Activated CD4-positive, alpha-beta T cell treated with anti-CD3 and anti-CD28 coated beads for 36 hours (primary cell): ENCODE data around the gene WNT16. TPM values are rescaled to one million over a fixed set of nuclear protein-coding genes. Genes with fewer than 3 reads are reported as not detected.
"Not testable (repeated sequence)": the region's sequence is repeated elsewhere in the genome, so short reads cannot be mapped to it uniquely, and the experiment has no call there.

Experiments used
- ATAC-seq: fragments of 200-7000 bp; cut with Tn5 transposase; one replicate; pipeline ENCODE4 v1.10.0; 2021; ENCODE audit warnings: mild to moderate bottlenecking, moderate library complexity
- CTCF ChIA-PET: fragments of 350-600 bp; sonication (Branson Sonifier 250); formaldehyde crosslinking; loops from one replicate; lab custom pipeline; 2021; ENCODE audit warnings: antibody characterized with exemption; lab: Charles Lee
- POLR2A ChIA-PET: fragments of 350-600 bp; sonication (Branson Sonifier 250); formaldehyde crosslinking; loops from one replicate; lab custom pipeline; 2021; ENCODE audit warnings: antibody characterized with exemption, inconsistent platforms; lab: Charles Lee
- DNase-seq: peaks from one replicate; pipeline ENCODE4 v3.0.0-alpha.2; 2020
- H3K27ac Mint-ChIP-seq: one replicate; pipeline ENCODE4 v1.8.0; 2021; ENCODE audit warnings: mixed read lengths
- H3K27me3 Mint-ChIP-seq: one replicate; pipeline ENCODE4 v1.8.0; 2021; ENCODE audit warnings: mixed read lengths
- H3K36me3 Mint-ChIP-seq: one replicate; pipeline ENCODE4 v1.8.0; 2021; ENCODE audit warnings: low read depth, mixed read lengths
- H3K4me1 Mint-ChIP-seq: one replicate; pipeline ENCODE4 v1.8.0; 2021; ENCODE audit warnings: mixed read lengths
- H3K4me3 Mint-ChIP-seq: one replicate; pipeline ENCODE4 v1.8.0; 2021; ENCODE audit warnings: mild to moderate bottlenecking, moderate library complexity, mixed read lengths
- H3K9me3 Mint-ChIP-seq: one replicate; pipeline ENCODE4 v1.8.0; 2021; ENCODE audit warnings: low read depth, mixed read lengths
- intact Hi-C, 2 experiments: fragments of 100-400 bp; cut with DNase I in 1 of 2; cut with micrococcal nuclease in 1 of 2; formaldehyde crosslinking; loops; one replicate each; pipeline versions ENCODE4 v1.14.2 to v1.15.1; 2022 to 2024; cut with DNase I, micrococcal nuclease
- total RNA-seq, 2 experiments: library from RNA; stranded (reverse); gene quantifications; one replicate each; pipeline ENCODE4 v1.2.3, GENCODE V29; 2021

The WNT16 gene
- total RNA-seq, 2 experiments from 2014 or later: not detected

DNA sequence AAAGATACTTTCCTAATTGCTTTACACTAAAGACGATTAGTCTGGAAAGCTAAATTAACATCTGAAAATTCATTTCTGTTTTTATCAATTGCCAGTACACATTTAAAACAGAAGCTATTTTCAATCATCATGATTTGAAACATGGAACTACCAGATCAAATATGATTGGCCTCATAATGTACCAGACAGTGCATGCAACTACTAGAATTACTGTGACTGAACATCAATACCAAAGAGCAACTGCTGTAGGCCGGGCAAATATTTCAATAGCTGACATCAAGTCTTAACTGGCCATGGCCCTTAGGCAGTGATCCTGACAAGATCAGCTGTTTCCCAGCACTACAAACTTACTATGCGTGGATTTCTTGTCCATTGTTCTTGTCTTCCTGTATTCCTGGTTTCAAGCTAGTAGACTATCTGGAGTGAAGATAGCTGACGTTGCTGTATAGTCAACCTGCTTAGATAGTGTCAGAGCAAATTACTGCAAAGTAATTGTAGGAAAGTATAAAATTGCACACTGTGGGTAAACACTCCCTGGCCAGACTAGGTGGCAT lies 21.7 kb upstream of the WNT16 start:
- Mint-ChIP-seq H3K4me1 (peaks cover 10% of the 10 kb centered on the region), H3K36me3 (no peaks in the 10 kb centered on the region), H3K27me3 (peaks cover 19% of the 10 kb centered on the region), H3K27ac (no peak overlapping the region), H3K9me3 (no peaks in the 10 kb centered on the region), H3K4me3 (no peak overlapping the region)
- CTCF ChIA-PET: no interaction called here
- DNase-seq (no peak), ATAC-seq (no peak)
- intact Hi-C loops: loop anchor here in 1 of 2 experiments (2.0 kb wide), 1 partner anchor 28 kb away; no protein-coding TSS in a partner anchor
- POLR2A ChIA-PET: no interaction called here

DNA sequence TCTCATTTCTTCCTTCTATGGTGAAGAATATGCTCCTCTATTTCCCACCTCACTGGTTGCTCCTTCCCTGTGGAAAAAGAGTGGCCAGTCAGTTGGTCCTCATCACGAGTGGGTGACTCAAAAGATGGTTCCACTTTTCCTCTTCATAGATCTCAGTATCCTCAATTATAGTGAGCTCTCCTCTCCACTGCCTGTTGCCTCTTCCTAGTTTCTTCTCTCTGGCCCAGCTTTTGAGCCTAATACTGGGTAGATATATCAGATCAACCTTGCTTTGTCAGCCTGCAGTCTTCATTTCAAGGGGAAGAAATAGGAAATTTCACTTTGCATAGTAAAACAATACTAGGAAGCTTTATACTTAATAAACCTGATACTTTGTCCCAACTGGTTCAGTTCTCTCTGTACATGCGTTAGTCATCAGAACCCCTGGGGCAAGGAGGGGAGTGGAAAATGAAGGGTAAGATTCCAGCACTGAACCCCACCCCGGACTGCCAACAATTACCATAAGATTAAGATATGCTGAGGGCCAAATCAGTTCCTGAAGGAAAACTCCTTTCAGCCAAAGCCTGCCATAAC lies 15.5 kb upstream of the WNT16 start:
- POLR2A ChIA-PET: no interaction called here
- no peaks in the 10 kb centered on the region for H3K9me3 Mint-ChIP-seq
- H3K4me3 Mint-ChIP-seq: no peak overlapping the region
- H3K4me1 Mint-ChIP-seq: no peaks in the 10 kb centered on the region
- CTCF ChIA-PET: interaction anchor here (0.8 to 1.0 kb wide), 2 partner anchors 20 to 33 kb away, joined by 3 read pairs; no protein-coding TSS in a partner anchor
- ATAC-seq (no peak), DNase-seq (no peak)
- no peaks in the 10 kb centered on the region for H3K36me3 Mint-ChIP-seq
- H3K27me3 Mint-ChIP-seq: peaks cover 7% of the 10 kb centered on the region
- H3K27ac Mint-ChIP-seq: no peak overlapping the region
- intact Hi-C loops: no loop called here

DNA sequence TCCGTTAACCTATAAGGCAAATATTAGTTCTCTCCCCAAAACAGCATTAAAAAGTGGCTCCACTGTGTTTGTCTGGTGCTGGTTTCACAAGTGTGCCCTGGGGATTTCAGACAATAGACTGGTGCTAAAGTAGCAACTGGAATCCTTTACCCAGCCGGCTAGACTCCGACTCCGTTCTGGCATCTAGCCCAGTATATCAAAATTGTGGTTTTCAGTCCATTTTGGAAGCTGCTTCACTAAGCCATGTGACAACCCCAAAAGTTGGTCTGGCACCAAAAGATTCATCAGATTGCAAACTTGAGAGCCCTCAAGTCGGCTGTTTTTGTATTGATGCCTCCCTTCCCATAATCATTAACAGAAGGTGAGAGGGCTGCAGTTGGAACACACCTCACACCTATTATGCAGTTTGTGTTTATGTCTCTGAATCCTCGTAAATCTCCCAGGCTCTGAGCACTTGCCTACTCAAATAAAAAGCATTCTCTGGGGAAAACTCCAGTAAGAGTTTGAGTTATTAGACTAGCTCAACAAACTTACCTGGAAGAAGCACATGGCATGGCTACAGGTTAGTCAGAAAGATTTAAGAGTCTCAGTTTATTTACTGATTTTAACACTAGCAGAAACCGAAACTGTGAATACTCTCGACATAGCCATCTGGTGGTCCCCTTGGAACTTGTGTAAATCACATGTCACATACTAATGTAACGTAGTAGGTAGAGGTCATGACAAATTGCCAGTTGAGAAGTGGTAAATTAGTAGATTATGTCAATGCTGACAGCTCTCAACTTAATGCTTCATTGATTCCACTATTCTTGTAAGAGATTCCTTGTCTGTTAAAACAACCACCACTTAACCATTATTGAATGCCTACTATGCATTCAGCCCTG lies 14.8 kb upstream of the WNT16 start:
- ATAC-seq: no peak
- H3K27me3 Mint-ChIP-seq: peaks cover 7% of the 10 kb centered on the region
- no peak for DNase-seq
- POLR2A ChIA-PET: no interaction called here
- no peak overlapping the region for H3K27ac Mint-ChIP-seq
- H3K36me3 Mint-ChIP-seq: no peaks in the 10 kb centered on the region
- H3K4me3 Mint-ChIP-seq: no peak overlapping the region
- no peaks in the 10 kb centered on the region for H3K9me3 Mint-ChIP-seq
- intact Hi-C loops: no loop called here
- no peaks in the 10 kb centered on the region for H3K4me1 Mint-ChIP-seq
- CTCF ChIA-PET: interaction anchor here (0.8 kb wide), 1 partner anchor 20 kb away, joined by 3 read pairs; no protein-coding TSS in a partner anchor

DNA sequence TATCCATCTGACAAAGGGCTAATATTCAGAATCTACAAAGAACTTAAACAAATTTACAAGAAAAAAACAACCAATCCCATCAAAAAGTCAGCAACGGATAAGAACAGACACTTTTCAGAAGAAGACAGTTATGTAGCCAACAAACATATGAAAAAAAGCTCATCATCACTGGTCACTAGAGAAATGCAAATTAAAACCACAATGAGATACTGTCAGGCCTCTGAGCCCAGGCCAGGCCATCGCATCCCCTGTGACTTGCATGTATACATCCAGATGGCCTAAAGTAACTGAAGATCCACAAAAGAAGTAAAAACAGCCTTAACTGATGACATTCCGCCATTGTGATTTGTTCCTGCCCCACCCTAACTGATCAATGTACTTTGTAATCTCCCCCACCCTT lies 13.6 kb upstream of the WNT16 start:
- ATAC-seq, H3K9me3 Mint-ChIP-seq, H3K27me3 Mint-ChIP-seq: not testable (repeated sequence)

DNA sequence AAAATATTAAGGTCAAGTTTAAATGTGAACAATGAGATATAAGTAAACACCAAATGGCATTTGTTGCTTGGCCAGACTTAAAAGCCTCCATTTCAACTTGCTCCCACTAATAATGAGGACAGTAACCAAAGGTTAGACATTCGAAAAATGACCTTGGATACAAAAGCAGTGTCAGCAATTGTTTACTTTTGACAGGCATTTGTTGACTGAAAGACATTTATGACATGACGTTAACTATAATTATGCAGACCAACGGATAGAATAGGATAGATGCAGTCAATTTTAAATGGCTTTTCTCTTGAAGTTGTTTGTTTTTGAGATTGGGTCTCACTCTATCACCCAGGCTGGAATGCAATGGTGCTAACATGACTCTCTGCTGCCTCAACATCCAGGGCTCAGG lies 6.3 kb upstream of the WNT16 start:
- ChIA-PET CTCF (no interaction called here), POLR2A (no interaction called here)
- H3K4me1 Mint-ChIP-seq: no peaks in the 10 kb centered on the region
- no peaks in the 10 kb centered on the region for H3K36me3 Mint-ChIP-seq
- intact Hi-C loops: no loop called here
- peaks cover 18% of the 10 kb centered on the region for H3K27me3 Mint-ChIP-seq
- no peak overlapping the region for H3K27ac Mint-ChIP-seq
- DNase-seq: no peak
- H3K4me3 Mint-ChIP-seq: no peak overlapping the region
- ATAC-seq: no peak
- no peaks in the 10 kb centered on the region for H3K9me3 Mint-ChIP-seq

More for the DNA sequence above, 13.6 kb upstream of the WNT16 start:
- CTCF ChIA-PET, H3K36me3 Mint-ChIP-seq, DNase-seq, H3K27ac Mint-ChIP-seq, intact Hi-C loops, H3K4me3 Mint-ChIP-seq, H3K4me1 Mint-ChIP-seq, POLR2A ChIA-PET: not testable (repeated sequence)

DNA sequence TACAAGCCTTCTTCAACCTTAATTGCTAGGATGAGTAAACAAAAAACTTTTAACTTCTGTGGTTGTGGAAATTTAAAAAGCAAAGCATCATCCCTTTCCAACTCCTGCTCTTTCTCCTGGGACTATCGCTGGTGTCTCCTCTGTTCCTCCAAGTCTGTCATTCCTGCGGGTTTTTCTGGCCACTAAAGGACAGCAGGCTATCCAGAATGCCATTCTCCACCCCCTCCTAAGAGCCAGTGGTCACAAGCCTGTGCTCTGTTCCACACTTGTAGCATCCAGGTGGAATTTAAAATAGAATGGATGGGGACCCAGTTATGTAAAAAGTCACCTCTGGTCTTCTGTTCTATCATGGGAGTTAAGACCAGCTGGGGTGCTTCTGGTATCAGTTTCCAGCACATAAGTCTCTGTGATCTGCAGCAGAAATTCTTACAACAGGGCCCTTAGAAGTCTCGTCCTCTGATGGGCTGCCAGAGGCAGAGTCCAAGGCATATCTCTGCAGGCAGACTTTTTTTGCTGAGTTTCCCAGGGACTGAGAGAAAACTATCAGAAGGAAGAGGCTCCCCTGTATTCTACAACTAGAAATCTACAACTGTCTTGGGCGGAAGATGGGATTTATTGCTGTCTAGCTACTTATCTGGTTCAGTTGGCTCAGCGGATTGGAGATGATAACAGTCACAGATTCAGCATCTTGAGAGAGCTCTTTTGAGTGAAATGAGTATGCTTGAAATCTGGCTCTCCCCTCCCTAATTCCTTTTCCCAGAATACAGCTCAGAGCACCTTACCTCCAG lies 5.1 kb upstream of the WNT16 start:
- ATAC-seq: no peak
- no peak for DNase-seq
- POLR2A ChIA-PET: no interaction called here
- Mint-ChIP-seq H3K27me3 (peaks cover 30% of the 10 kb centered on the region), H3K9me3 (no peaks in the 10 kb centered on the region), H3K4me3 (no peak overlapping the region), H3K36me3 (no peaks in the 10 kb centered on the region), H3K27ac (no peak overlapping the region), H3K4me1 (peaks cover 4% of the 10 kb centered on the region)
- CTCF ChIA-PET: no interaction called here
- intact Hi-C loops: no loop called here

DNA sequence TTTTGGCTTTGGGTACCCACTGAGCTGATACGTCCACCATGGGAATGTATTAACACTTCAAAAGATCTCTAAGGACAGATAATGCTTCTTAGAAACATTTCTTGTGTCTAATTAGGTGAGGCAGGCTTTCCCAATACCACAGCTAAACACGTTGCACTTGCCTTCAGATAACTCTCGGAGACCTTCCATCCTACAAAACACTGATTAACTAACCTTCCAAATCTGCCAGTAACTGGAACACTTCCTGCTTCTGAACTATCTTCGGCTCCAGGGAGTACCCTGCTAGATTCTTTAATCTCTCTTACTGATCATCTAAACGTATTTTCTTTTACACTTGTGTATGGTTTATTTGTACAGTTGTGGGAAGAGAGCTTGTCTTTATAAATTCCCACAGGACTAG lies 1.1 kb upstream of the WNT16 start:
- no peak for DNase-seq
- Mint-ChIP-seq H3K4me3 (no peak overlapping the region), H3K27ac (no peak overlapping the region), H3K27me3 (peaks cover 50% of the 10 kb centered on the region), H3K4me1 (peaks cover 19% of the 10 kb centered on the region), H3K9me3 (no peaks in the 10 kb centered on the region), H3K36me3 (no peaks in the 10 kb centered on the region)
- intact Hi-C loops: no loop called here
- ChIA-PET POLR2A (no interaction called here), CTCF (interaction anchor here (0.8 kb wide), 1 partner anchor 9 kb away, joined by 6 read pairs; no protein-coding TSS in a partner anchor)
- ATAC-seq: no peak

DNA sequence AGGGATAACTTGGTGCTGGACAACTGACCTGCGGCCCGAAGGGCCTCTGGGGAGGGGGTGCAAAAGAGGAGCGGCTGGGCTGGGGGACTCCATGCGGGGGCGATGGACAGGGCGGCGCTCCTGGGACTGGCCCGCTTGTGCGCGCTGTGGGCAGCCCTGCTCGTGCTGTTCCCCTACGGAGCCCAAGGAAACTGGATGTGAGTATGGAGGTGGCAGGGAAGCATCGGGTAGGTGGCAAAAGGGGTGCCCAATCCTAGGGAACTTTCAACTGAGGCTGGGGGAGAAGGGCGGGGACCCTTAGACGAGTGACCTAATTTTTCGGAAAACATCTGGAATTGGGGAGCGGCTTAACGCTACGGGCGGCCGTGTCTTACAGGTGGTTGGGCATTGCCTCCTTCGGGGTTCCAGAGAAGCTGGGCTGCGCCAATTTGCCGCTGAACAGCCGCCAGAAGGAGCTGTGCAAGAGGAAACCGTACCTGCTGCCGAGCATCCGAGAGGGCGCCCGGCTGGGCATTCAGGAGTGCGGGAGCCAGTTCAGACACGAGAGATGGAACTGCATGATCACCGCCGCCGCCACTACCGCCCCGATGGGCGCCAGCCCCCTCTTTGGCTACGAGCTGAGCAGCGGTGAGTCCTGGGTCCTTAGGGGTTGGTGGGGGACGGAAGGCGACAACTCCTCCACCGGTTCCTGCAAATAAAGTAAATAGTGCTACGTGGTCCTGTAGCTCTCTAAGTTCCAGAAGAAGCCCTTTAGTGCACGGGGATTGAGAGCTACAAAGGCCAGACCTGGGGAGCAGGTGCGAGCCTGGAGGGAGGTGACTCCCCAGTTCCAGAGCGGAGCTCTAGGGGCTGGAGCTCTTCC lies 622 bp downstream of the WNT16 start:
- intact Hi-C loops: no loop called here
- Mint-ChIP-seq H3K27ac (no peak overlapping the region), H3K4me1 (peaks cover 19% of the 10 kb centered on the region), H3K36me3 (no peaks in the 10 kb centered on the region), H3K9me3 (no peaks in the 10 kb centered on the region), H3K4me3 (peak overlapping the region; percentile 8), H3K27me3 (peaks cover 52% of the 10 kb centered on the region)
- ChIA-PET CTCF (interaction anchor here (0.6 to 1.2 kb wide), 5 partner anchors 9 to 752 kb away, joined by 3 to 4 read pairs (median 3); no protein-coding TSS in a partner anchor), POLR2A (no interaction called here)
- ATAC-seq: peak; percentile 47
- peak; percentile 52 for DNase-seq

DNA sequence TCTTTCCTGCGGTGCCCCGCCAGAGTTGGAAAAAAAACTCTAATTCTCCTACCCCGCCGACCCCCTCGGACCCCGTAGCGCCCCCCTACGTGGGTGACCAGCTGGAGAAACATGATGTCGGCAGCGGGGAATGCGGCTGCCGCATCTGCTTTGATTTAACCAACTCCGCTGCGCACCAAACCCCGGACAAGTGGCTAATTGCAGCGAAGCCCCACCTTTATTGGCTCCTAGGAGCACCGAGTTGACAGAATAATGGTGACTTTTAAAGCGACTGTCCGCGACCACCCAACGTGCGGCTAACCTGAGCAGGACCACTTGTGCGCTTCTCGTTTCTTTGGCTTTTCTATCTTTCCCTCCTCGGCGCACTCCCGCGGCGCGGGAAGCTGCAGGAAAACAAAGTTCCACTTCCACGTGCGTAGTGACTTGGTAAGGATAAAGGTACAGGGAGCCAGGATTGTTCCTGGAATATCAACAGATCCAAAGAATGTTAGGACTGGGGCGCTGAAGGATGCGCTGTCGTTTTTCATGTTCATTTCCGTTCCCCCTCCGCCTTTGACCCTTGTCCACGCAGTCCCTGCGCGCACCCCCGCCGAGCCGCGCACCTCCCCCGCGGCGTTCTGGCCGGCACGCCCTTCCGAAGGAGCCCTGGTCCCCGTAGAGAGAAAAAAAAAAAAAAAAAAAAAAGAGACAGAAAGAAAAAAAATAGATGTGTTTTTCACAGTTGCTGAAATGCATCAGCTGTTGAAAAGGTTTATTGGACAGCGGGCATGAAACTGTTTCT lies 1.4 kb downstream of the WNT16 start:
- POLR2A ChIA-PET: no interaction called here
- Mint-ChIP-seq H3K36me3 (no peaks in the 10 kb centered on the region), H3K4me3 (peak overlapping the region; percentile 8), H3K4me1 (peaks cover 19% of the 10 kb centered on the region), H3K27ac (no peak overlapping the region), H3K9me3 (no peaks in the 10 kb centered on the region), H3K27me3 (peaks cover 54% of the 10 kb centered on the region)
- DNase-seq: peak; percentile 14
- intact Hi-C loops: no loop called here
- ATAC-seq: no peak
- CTCF ChIA-PET: interaction anchor here (0.7 to 1.2 kb wide), 6 partner anchors 8 to 101 kb away, joined by 3 to 4 read pairs (median 3); no protein-coding TSS in a partner anchor

DNA sequence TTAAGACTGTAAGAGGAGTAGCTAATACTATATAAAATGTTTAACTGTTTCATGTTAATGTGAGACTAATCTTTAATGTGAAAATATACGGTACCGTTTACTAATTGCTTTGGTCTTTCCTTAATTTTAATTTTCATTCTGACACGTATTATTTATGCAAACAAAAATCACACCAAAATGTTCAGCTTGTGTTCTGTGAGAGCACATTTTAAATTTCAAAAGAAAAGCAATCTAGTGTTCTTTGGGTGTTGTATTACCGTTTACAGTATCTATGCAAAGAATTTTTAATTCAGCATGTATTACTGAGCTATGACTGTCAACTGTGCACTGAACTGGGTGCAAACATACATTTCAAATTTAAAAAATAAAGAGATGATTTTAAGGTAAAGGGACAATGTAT lies 2.2 kb downstream of the WNT16 start:
- Mint-ChIP-seq H3K27me3 (peaks cover 55% of the 10 kb centered on the region), H3K27ac (no peak overlapping the region), H3K9me3 (no peaks in the 10 kb centered on the region), H3K4me3 (no peak overlapping the region), H3K36me3 (no peaks in the 10 kb centered on the region), H3K4me1 (peaks cover 19% of the 10 kb centered on the region)
- ATAC-seq (no peak), DNase-seq (no peak)
- intact Hi-C loops: no loop called here
- ChIA-PET POLR2A (no interaction called here), CTCF (interaction anchor here (0.7 to 0.8 kb wide), 2 partner anchors 16 to 42 kb away, joined by 3 to 4 read pairs; no protein-coding TSS in a partner anchor)
